GM21360 (cell line): ENCODE measurements around the gene MAP2K6.

Experiments used
- ATAC-seq: cut with Tn5 transposase; IDR thresholded peaks from one replicate; pipeline ENCODE4 v1.9.1; 2021; ENCODE audit warnings: mild to moderate bottlenecking, moderate library complexity; ENCODE audit not compliant: unreplicated experiment

The MAP2K6 gene

GRCh38 chr17:69425978-69426377 lies 11.5 kb downstream of the MAP2K6 start:
- no peak for ATAC-seq

- ATAC-seq = no peak
Measured at GRCh38 chr17:69427486-69428197, 13.1 kb downstream of the MAP2K6 start.

GRCh38 chr17:69428252-69428980 lies 13.9 kb downstream of the MAP2K6 start:
- no peak for ATAC-seq

GRCh38 chr17:69430488-69430887 lies 16.0 kb downstream of the MAP2K6 start:
- ATAC-seq = peak; percentile 61

- ATAC-seq = no peak
Measured at GRCh38 chr17:69431835-69432234, 17.3 kb downstream of the MAP2K6 start.

- no peak for ATAC-seq
Measured at GRCh38 chr17:69433093-69433492, 18.6 kb downstream of the MAP2K6 start.

- no peak for ATAC-seq
Measured at GRCh38 chr17:69434164-69434579, 19.7 kb downstream of the MAP2K6 start.

- ATAC-seq = no peak
Measured at GRCh38 chr17:69435971-69436696, 21.6 kb downstream of the MAP2K6 start.

GRCh38 chr17:69437475-69437874 lies 23.0 kb downstream of the MAP2K6 start:
- ATAC-seq = no peak

GRCh38 chr17:69438776-69439175 lies 24.3 kb downstream of the MAP2K6 start:
- no peak for ATAC-seq

- ATAC-seq = no peak
Measured at GRCh38 chr17:69441179-69441578, 26.7 kb downstream of the MAP2K6 start.

- ATAC-seq = no peak
Measured at GRCh38 chr17:69443138-69443537, 28.6 kb downstream of the MAP2K6 start.

- no peak for ATAC-seq
Measured at GRCh38 chr17:69444023-69444422, 29.5 kb downstream of the MAP2K6 start.

GRCh38 chr17:69445132-69445531 lies 30.6 kb downstream of the MAP2K6 start:
- no peak for ATAC-seq

GRCh38 chr17:69447726-69448125 lies 33.2 kb downstream of the MAP2K6 start:
- no peak for ATAC-seq

- no peak for ATAC-seq
Measured at GRCh38 chr17:69448431-69449102, 34.1 kb downstream of the MAP2K6 start.

- ATAC-seq = no peak
Measured at GRCh38 chr17:69450131-69450530, 35.6 kb downstream of the MAP2K6 start.

GRCh38 chr17:69450918-69451317 lies 36.4 kb downstream of the MAP2K6 start:
- no peak for ATAC-seq

- ATAC-seq = no peak
Measured at GRCh38 chr17:69451416-69452394, 37.2 kb downstream of the MAP2K6 start.

GRCh38 chr17:69452664-69453260 lies 38.3 kb downstream of the MAP2K6 start:
- ATAC-seq = no peak
